Adrenal gland (tissue), 5 donors: ENCODE data around the gene TNS1.

ENCODE experiments used
- CTCF ChIP-seq, 6 experiments: fragments of 450-650 bp in 4 of 6; fragments of 200-600 bp in 2 of 6; sonication (generic) in 1 of 6; IDR thresholded peaks; 1 replicate in 5 of 6; 2 replicates in 1 of 6; pipeline versions ENCODE4 v1.5.1 to v1.8.0; 2016 to 2021; ENCODE audit warnings: antibody characterized with exemption in 6 of 6, mild to moderate bottlenecking in 2 of 6, moderate library complexity in 1 of 6
- POLR2A ChIP-seq, 2 donors: fragments of 450-650 bp; IDR thresholded peaks; one replicate each; pipeline ENCODE4 v1.6.1; 2017; ENCODE audit warnings: antibody characterized with exemption in 2 of 2, mild to moderate bottlenecking in 2 of 2, moderate library complexity in 1 of 2
- donor health status: DM: no; HTN: no; CAD: no.

GRCh38 chr2:217959723-217960122, 43.1 kb downstream of the TNS1 start:
- TF ChIP-seq POLR2A (IDR thresholded peaks at IDR 0.05) (no peak), CTCF (IDR thresholded peaks at IDR 0.05) (no peak)
